GM12873 (cell line): ENCODE data around the gene DLG2.

ENCODE experiments used
- CTCF ChIP-seq: IDR thresholded peaks from 2 replicates; pipeline ENCODE4 v1.5.1; 2012; ENCODE audit warnings: low read depth, mild to moderate bottlenecking, moderate library complexity, low read length, control low read depth; ENCODE audit not compliant: insufficient read depth; ENCODE audit errors: missing control alignments

DLG2 gene

DNA sequence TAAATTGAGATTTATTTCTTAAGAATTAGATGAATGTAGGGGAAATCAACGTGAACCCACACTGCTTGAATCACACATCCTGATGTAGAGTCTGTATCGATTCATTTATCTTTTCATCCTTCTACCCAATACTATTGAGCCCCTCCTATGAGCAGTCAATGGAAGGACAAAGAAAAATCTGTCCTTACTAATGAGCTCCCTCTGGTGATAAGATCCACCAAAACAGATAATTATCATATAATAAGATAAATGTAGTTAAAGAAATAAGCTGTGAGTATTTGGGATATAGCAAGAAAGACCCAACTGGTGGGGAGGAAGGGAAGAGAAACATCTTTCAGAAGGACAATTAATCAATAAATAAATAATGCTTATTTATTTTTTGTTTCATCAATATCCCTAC, 1955.9 kb downstream of the DLG2 start:
- no peak for TF ChIP-seq CTCF

DNA sequence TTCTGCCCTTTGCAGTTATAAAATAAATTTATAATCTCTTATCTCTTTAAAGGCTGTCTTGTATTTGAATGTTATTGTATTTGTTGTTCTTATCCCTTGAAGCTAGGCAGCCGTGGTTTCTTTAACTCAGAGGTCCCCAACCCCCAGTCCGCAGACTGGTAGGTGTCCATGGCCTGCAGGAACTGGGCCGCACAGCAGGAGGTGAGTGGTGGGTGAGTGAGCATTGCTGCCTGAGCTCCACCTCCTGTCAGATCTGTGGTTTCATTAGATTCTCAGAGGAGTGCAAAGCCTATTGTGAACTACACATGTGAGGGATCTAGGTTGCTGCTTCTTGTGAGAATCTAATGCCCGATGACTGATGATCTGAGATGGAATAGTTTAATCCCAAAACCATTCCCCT, 1961.0 kb downstream of the DLG2 start:
- TF ChIP-seq CTCF: no peak

- no peak for TF ChIP-seq CTCF
Measured at GRCh38 chr11:83663988-83664387, 1963.2 kb downstream of the DLG2 start.

DNA sequence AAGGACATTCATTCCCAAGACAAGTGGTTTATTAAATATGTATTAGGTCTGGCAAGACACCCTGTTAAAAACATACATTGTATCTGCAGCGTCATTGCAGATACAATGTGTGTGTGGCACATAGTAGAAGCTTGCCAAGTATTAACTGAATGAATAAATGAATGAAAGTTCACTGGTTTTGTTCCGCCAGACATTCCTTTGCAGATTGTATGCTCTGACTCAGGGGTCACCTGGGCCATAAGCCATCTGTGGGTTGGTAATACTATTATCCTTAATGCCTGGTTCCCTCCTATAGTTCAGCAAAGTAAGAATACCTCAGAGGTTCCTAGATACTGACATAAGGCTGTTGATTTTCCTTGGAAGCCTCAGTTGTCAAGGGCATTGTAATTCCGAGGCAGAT, 1963.7 kb downstream of the DLG2 start:
- TF ChIP-seq CTCF: no peak

DNA sequence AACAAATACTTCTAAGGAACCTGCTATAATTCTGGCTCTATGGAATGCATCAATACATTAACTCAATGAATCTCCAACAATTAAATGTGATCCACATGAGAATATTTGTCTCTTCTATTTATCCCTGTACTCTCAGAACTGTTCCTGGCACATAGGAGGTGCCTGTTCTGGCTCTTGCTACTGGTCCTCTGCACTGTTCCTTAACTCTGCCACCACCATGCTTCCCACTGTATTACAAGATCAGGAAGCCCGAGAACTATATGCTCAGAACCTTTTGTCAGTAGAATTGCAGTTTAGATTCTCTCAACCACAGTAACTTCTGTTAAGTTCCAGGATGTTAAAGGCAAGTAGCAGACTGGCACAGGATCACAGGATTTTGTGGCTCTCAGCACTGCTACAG, 1964.7 kb downstream of the DLG2 start:
- no peak for TF ChIP-seq CTCF

DNA sequence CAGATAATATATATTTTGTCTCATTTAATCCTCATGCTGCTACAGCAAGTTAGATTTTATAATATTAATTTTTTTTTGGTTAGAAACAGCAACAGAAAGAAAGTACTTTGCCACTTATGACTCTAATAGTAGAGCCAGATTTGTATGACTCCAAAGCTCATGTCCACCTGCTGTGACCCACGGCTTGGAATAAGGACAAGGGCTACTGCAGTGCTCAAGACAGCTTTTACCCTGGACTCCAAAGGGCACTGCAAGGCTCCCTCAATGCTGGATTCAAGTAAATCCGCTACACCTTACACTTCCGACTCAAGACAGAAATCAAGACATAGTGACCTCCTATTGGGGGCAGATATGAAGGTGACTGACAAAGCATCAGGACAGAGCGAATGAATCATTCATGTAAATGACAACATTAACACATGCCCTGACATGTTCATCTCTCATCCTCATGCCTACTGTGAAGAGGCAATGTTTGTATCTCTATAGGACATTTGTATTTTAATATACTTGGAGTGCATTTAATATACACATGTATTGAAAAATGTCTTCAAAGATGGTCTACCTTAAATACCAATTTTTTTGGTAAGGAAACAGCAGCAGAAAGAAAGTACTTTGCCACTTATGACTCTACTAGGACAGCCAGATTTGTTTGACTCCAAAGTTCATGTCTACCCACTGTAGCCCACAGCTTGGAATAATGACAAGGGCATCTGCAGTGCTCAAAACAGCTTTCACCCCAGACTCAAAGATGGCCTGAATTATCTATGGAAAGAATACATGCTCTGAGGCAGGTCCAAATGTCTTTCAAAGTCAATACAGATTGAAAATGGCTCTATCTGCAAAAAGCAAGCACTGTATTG, 1965.4 kb downstream of the DLG2 start:
- TF ChIP-seq CTCF: no peak

DNA sequence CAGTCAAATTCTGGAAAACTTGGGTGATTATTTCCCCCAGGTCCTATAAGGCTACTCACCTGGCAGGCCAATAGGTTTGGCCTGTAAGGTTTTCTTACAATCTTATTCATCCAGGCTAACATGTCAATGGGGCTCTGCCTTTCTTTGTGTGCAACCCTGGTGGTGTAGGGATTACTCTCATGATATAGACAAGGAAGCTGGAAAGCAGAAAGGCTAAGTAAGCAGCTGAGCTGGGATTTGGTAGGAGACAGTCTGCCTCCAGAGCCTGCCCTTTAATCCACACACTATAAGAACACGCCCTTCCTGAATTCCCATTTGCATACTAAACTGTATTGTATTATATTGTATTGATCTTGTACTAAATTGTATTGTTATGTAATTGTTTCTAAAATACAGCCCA, 1967.7 kb downstream of the DLG2 start:
- TF ChIP-seq CTCF: no peak
